ENCODE measurements around the gene C1orf116.

The C1orf116 gene

DNA sequence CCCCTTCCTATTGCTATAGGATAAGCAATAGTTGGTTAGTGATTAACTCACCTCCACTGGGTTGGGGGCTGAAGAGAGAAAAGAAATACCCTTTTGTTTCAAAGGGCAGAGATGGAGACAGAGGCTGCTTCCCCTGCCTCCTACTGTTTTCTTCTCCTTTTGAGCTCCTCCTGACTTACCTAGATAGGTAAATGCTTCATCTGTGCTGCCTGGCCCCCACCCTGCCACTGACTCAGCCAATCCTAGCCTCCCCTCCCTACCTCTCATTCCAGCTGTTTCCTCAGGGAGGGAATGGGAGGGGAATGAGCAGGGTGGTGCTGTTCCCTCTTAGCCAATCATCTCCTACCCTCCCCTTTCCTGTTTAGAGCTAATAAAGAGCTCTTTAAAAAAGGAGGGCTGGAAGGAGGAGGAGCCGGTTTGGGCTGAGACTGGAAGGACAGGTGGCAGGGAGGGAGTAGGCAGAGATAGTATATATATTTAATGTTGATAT lies at the start of gene C1orf116:
Gene C1orf116, minus strand, starts transcription at position 229 of the 490 bp plus-strand sequence. CDS start 5,158 bp downstream, outside the sequence.
- no peak for DNase-seq (ENCODE audit: low read depth, low spot score)

DNA sequence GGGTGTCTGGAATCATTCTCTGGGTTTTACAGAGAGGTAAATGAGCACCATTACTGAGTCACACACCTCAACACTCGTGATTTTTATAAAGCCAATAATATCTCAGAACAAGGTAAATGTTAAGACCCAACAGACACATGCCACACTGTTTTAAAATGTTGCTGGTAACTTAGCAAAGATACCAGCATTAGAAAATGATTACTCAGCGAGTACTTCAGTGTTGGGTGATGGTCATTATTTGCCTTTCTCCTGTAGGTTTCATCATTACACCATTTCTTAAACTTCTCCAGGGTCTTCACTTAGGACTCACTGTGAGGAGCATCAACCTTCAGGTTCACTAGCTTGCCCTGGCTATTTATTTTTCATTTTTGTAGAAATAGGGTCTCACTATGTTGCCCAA lies 49.2 kb upstream of the C1orf116 start:
- DNase-seq (ENCODE audit: low read depth, low spot score), result no peak

DNA sequence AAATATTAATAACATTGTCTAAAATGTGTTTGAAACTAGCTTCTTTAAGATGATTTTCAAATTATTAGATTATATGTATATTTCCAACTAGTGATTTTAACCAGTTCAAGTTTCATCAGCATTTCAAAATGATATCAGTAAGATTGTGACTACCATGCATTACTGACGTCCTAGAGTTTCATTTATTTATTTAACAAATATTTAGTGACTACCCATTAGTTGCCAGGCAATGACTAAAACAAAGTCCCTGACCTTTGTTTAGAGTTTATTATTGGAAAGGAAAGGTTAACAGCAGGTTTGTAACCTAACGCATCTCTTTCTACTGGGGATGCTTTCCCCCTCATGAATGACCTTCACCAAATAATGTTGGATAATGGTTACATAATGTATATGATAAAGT lies 48.5 kb upstream of the C1orf116 start:
- no peak for DNase-seq (ENCODE audit: low read depth, low spot score)

DNA sequence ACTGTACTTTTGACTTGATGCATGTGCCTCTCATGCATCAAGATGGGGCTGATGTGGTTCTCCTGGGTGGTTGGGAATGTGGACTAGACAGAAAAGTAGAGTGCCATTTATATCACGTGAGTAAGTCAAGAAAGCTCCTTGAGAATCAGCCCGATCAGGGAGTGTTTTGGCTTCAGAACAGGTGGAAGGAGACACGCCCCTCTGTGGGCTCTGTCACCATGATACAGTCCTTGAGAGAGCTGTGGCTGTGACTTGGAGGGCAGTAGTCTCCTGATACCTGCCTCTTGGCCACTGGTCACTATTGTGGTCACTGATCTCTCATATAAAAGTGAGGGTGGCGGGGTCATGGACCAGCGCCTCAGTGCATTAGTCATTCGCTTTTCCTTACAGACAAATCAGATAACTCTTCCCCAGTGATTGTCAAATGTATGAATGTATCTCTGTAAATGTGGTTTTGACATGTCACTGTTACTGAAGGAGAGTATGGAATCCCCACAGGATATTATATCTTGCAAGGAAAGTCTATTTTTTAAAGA lies 47.2 kb upstream of the C1orf116 start:
- DNase-seq (ENCODE audit: low read depth, low spot score), result no peak

DNA sequence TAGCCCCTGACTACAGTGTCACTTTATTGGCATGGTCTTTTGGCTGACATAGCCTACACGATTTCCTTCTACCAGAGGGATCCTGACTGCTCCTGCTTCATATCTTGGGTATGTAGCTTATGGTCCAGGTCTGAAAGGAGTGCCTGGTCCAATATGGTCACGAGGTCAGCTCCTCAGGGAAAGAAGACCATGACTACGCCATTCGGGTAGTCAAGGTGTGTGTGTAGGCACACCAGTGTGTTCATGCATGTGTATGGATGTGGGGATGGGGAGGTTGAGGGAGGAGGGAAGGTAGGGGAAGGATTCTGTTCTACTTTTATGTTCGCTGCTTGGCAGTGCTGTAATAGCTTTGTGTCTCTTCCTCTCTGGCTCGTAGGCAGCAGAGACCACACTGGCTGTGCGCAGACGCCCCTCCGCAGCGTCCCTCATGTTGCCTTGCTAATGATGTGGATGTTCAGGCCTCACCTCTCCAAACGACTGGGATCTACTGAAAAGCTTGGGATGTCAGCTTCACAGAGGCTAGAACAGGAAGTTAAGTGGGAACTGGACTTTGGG lies 46.1 kb upstream of the C1orf116 start:
- DNase-seq (ENCODE audit: low read depth, low spot score), result no peak

DNA sequence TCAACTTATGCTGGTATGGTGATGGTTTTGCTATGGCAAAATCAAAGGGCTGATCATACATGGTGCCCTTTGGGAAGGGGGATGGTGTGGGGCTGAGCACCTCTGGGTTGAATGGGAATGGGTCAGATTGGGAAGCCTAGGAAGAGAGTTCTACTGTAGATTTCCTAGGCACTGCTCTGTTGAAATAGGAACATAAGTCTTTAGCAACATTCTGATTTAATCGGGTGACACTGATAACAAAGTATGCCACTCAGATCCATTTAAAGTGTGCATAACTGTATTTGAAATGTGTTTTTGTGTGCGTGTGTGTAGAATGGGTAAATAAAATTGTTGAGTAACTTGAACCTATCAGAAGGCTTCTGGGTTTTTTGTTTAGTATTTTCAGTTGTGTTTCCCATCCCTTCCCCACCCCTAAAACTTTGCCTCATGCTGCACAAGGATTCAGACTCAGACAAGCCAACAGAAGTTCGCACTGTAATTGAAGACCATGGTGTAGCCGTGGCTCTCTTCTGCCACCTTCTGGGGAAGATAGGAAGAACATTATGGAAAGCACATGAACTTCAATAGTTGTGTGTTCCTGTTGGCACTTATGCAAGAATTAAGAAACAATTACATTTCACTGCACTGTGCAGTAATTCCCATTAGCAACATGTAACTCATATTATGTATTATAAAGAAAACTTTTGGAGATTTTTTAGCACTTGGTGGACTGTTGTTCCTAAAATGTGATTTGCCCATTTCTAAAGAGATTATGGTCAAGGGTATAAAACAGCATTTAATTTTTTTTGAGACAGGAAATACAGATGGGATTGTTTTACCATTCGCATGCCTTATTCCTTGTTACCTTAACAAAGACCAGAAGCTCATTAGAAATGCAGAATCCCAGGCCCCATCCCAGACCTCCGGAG lies 45.2 kb upstream of the C1orf116 start:
- DNase-seq (ENCODE audit: low read depth, low spot score), result peak; percentile 33

DNA sequence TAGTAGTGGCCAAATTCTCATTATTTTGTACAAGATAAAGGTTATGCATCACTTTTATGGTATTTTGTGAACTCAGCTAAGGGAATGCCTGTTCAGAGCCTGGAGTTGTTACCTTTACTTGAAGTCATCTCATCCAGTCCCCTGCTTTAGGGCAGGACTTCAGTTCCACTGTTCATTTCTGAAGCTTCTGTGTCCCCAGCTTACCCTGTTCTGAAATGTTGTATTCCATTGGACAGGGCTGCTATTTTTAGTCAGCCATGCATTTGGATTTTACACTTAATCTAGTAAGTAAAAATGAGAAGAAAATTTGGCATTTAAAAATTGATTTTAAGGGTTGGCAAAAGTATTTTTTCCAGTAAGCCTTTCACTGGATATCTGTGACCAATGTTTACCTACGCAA lies 44.5 kb upstream of the C1orf116 start:
- no peak for DNase-seq (ENCODE audit: low read depth, low spot score)

DNA sequence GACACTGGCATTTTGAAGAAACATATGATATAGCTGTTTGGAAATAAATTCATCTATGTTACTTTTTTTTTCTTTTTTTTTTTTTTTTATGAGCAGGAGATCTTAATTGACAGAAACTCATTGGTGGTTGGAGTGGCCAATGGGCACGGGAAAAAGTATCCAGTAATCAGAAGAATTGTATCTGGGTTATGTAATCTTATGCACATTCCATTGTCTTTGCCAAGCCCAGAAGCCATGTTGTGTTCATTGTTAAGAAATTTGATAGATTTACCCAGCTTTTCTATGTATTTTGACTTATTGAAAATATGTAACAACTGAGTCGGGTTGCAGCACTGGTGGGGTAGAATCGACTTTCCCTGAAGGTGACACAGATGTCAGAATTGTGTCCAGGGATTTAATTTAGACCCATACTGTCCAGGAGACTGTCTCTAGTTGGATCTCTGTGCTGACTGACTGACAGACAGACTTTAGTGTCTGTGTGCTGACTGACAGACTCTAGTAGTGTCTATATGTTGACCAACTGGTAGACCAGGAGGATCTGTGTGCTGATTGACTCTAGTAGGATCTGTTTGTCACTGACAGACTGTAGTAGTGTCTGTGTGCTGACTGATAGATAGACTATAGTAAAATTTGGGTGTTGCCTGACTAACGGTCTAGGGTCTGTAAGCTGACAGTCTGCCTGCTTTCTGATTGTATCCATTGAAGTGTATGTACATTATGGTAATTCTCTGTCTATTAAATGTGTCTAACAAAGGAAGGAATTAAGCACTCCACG lies 43.8 kb upstream of the C1orf116 start:
- no peak for DNase-seq (ENCODE audit: low read depth, low spot score)

DNA sequence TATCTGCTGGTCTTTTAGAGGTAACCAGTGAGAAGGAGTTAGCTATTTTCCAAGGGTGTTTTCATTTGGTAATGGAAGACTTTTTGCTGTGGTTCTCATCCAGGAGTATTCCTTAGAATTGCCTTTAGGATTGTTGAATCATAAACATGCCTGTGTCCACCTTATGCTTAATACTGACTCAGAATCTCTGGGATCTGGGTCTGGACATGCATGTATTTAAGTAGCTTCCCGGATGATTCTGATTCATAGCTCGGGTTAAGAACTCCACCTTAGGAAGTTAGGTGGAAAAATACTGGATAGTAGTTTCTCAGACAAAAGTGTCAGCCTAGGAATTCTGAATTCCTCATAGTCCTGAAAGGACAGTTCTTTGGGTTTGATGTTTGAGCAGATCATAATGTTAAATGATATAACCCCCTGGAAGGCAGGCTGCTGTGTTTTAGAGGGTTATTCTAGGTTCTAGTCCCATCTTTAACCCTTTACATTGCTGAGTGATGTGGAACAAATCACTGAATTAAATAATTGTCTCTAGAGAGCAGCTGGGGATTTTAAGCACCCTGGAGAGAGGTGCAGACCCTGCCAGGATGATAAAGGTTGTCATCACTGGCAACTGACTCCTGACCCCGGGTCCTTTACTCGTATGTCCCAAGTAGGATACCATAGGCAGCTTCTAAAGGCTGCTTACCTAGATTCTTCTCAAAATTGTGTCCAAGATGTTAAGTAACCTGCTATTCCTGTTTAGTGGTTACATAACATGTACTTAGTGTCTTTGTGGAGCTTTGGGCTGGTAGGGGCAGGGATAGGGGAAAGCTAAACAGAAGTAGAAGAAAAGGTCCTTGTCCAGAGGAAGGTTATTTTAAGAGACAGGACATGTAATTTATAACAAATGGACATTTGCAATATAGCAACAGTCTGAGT lies 41.6 kb upstream of the C1orf116 start:
- DNase-seq (ENCODE audit: low read depth, low spot score), result no peak

DNA sequence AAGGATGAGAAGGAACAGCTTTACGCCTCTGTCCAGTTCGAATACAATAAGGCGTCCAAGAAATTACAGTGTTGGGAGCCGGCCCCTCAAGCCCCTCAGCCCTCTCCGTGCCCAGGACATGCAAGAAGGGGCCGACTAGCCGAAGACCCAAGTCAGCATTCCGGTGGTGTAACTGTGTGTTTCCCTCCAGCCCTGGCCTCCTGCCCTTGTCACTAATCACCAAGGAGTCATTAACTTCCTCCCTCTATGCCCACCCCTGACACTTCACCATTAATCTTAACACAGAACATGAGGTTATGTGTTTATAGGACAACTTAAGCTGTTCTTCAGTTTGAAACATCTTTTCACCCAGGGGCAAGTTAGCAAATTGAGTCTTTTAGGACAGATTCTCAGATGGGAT lies 39.7 kb upstream of the C1orf116 start:
- no peak for DNase-seq (ENCODE audit: low read depth, low spot score)

DNA sequence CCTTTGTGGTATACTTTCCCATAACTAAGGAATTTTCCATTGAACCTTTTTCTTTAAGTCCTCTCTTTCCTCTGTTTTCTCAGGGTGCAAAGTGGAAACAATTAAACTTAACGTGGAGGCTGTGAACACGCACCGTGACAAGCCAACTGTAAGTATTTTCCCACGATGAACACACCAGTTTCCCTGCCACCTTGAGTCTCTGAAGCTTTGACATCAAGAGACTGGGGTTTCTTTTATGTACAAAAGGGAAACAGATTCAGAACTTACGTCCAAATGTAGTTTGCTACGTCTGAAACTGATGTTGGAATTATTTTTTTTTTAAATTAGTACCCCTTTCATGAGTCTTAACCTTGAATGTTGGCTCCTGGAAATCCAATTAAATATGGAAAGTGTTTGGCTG lies 38.9 kb upstream of the C1orf116 start:
- DNase-seq (ENCODE audit: low read depth, low spot score), result no peak

DNA sequence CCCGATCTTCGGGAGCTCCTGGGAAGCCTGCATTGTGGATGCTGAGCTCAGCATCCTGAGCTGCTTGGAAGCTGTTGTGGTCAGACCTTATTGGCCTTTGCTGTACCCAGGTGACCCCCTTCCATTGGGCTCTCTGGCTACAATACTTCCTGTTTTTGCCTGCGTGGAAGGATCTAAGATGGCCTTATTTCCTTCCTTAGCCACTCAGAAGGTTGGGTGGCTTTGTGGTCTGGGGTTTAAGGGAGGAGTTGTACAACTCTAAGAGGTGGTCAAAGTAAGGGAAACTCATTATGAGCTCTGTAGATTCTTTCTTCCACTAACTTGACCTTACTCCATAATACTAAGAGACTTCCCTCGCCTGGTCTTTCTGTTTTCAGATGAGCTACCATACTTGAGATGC lies 38.3 kb upstream of the C1orf116 start:
- DNase-seq (ENCODE audit: low read depth, low spot score), result no peak

DNA sequence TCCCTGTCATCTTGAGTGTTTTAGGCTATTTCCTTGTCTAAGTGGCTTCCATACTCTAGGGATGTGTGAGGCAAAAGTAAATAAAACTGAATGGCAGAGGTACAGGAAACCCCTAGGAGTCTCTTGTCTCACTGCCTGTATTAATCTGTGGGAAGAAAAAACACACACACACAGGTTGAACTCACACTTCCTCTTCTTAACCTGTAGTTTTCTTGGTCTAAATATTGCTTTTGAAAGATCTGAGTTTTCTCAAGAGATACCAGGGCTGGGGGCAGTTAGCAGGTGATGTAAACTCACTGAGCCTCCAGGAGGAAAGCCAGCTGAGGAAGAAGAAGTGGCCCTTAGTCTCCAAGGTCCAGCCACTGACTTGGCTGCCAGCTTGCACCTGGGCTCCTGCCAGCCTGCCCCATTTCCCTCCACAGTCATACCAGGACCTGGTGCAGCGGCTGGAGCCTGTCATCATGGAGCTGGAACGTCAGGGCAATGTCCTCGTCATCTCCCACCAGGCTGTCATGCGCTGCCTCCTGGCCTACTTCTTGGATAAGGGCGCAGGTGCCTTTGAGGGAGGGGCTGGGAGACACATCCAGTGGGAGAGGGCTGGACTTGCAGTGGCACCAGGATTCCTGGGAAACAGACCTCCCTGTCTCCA lies 37.4 kb upstream of the C1orf116 start:
- DNase-seq (ENCODE audit: low read depth, low spot score), result no peak

DNA sequence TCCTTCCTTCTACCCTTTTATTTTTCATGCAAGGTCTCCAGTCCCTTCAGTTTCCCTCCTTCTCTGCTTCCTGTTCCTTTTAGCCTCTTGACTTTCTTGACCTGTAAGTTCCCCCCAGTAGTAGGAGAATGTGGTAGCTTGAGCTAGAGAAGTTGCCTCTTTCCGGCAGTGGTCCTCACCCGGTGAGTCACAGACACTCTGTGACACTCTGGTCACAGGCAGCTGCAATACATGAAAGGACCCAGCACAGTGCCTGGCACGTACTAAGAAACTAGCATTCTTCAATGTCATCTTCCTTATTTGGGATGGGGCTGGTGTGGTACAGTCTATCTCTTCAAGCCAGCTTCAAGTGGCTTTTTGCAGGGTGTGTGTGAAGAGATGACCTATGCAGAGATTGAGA lies 36.5 kb upstream of the C1orf116 start:
- DNase-seq (ENCODE audit: low read depth, low spot score), result no peak

DNA sequence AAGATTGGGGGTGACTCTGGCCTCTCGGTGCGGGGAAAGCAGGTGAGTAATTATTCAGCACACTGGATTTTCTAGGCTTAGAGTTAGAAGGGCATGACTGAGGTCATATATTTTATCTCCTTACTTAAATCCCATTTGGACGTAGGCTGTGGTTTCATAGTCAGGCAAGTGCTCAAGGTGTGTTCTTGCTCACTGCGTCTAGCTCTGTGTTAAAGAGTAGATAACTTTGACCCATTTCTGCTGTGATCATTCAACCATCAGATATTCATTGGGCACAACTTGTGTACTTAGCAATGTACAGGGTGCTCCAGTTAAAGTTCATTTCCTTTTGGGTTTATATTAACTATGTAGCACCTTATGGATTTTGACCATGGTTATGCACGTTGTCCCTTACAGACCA lies 35.1 kb upstream of the C1orf116 start:
- DNase-seq (ENCODE audit: low read depth, low spot score), result no peak

DNA sequence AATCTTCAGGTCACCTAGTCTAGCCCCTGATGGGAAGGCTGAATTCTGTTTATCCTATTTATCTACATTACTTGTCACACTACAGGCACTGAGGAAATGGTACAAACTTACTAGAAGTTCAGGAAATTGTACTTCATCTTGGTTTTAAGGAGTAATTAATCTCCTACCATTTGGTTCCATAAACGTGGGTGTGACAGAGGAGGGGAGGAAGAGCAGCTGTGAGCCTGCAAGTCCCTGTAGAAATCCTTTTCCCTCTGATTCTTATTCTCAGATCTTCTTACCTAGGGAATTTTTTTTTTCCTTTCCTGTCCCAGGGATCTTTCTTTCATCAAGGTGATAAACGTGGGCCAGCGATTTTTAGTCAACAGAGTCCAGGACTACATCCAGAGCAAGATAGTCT lies 34.6 kb upstream of the C1orf116 start:
- DNase-seq (ENCODE audit: low read depth, low spot score), result no peak

DNA sequence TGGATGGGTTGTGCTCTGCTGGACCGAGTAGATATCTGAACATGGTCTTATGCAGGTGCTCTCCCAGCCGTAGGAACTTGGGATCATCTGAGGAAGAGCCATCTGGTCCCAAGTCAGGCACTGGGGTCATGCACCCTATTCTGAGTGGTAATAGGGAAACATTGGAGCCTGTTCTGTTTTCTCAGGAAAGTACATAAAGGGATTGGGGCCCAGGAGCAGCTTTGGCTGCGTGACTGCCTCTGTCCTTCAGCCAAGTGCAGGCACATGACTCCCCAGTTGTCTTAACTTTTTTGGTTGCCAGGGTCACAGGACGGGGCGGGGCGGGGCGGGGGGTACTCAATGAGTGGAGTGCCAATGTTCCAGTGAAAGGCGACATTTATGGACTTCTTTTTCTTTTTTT lies 32.0 kb upstream of the C1orf116 start:
- no peak for DNase-seq (ENCODE audit: low read depth, low spot score)

DNA sequence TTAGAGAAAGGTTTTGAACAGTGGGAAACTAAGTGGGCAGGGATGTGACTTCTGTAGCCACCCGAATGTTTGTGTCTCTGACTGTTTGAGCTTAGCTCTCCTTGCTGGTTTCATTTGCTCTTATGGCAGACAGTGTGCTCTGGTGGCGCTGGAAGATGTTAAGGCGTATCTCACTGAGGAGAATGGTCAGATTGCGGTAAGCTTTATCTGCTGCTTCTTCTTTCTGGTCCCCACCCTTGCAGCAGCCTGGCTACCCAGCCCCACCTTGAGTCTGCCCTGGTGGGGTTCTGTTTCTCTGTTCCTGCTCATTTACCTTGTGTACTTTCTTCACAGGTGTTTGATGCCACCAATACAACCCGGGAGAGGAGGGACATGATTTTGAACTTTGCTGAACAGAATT lies 30.5 kb upstream of the C1orf116 start:
- no peak for DNase-seq (ENCODE audit: low read depth, low spot score)

DNA sequence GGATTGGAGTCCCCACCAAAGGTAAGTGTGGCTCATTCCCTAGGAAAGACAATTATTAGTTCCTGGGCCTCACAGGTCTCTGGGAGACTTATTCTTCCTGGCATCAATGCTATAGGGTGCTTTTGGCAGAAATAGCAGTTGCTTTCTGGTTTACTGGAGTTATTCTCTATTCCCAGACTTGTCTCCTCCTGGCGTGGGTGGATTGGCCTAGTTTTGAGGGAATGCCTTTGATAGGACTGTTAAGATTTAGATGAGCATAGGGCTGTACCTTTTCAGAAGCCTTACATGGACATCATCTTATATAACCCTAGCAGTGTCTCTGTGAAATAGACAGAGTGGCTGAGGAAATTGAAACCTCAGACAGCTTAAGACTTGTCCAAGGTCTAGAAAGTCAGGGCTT lies 29.5 kb upstream of the C1orf116 start:
- no peak for DNase-seq (ENCODE audit: low read depth, low spot score)

DNA sequence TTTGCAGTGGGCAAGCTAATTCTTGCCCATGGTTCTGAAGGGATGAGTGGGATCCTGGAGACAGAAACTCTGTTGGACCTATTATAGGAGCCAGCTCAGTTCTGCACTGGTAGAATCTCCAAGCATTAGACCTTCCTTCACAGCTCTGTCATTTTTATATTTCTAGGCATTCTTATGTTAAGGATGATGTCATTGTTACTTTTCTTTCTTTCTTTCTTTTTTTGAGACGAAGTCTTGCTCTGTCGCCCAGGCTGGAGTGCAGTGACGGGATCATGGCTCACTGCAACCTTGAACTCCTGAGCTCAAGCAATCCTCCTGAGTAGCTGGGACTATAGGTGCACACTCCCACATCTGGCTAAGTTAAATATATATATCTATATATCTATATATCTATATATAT lies 28.0 kb upstream of the C1orf116 start:
- no peak for DNase-seq (ENCODE audit: low read depth, low spot score)

DNA sequence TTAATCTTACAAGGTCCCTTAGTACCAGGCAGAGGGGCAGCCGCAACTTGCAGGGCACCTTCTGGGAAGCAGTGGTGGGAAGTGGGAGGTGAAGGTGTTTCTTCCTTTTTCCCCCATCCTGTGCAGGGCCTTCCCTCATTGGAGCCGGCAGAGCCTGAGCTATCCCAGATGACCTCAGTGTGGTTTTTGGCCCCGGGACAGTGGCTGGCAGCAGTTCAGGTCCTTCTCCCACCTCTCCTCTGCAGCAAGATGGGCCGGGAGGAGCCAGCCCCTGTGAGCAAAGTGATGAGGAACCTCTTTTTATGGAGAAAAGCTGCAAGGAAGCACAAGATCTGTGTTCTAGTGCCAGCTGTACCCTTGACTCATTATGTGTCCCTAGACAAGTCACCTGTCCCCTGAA lies 27.3 kb upstream of the C1orf116 start:
- DNase-seq (ENCODE audit: low read depth, low spot score), result no peak
